Body of pancreas (tissue), 4 donors: ENCODE data around the gene CT47A7. TPM values are rescaled to one million over a fixed set of nuclear protein-coding genes. Genes with fewer than 3 reads are reported as not detected.
"Not testable (repeated sequence)": the region's sequence is repeated elsewhere in the genome, so short reads cannot be mapped to it uniquely, and the experiment has no call there.

ENCODE experiments used
- ATAC-seq: fragments of 150-250 bp; one replicate; pipeline ENCODE4 v1.9.1; 2016
- DNase-seq, 4 donors: peaks; one replicate each; pipeline ENCODE4 v3.0.0-alpha.2; 2019
- H3K27ac ChIP-seq, 4 donors: fragments of 200-600 bp; sonication (generic); 1 replicate in 3 of 4; 2 replicates in 1 of 4; pipeline versions ENCODE4 v1.5.1 to v1.6.1; 2016 to 2019; ENCODE audit warnings: mild to moderate bottlenecking in 1 of 4, mixed read lengths in 1 of 4, moderate library complexity in 1 of 4
- H3K27me3 ChIP-seq, 2 donors: fragments of 200-600 bp; sonication (generic); one replicate each; pipeline ENCODE4 v1.6.0; 2016; ENCODE audit warnings: mild to moderate bottlenecking in 1 of 2
- H3K36me3 ChIP-seq, 2 donors: fragments of 200-600 bp; sonication (generic); replicated peaks in 1 of 2; 2 replicates each; pipeline ENCODE4 v1.5.1; 2016; ENCODE audit warnings: low read depth in 2 of 2; ENCODE audit not compliant: insufficient read depth in 1 of 2
- H3K4me1 ChIP-seq: fragments of 200-600 bp; sonication (generic); one replicate; pipeline ENCODE4 v1.6.0; 2016
- H3K4me3 ChIP-seq, 2 donors: fragments of 200-600 bp; sonication (generic); 1 replicate in 1 of 2; 2 replicates in 1 of 2; pipeline ENCODE4 v1.5.1; 2016 to 2019
- H3K9me3 ChIP-seq, 3 donors: fragments of 200-600 bp; sonication (generic); 1 replicate in 2 of 3; 2 replicates in 1 of 3; pipeline ENCODE4 v1.5.1; 2016
- POLR2A ChIP-seq, 3 donors: fragments of 450-650 bp; IDR thresholded peaks; one replicate each; pipeline ENCODE4 v1.6.1; 2016; ENCODE audit warnings: antibody characterized with exemption in 3 of 3, mild to moderate bottlenecking in 2 of 3
- WGBS, 2 donors: methylation state at CpG; one replicate each; pipeline ENCODE4 v1.1.5; 2017; 5-methylcytosine and 5-hydroxymethylcytosine counted together
- intact Hi-C: fragments of 100-400 bp; cut with DNase I; formaldehyde crosslinking; loops from one replicate; pipeline ENCODE4 v1.15.1; 2023
- small RNA-seq: library from RNA; depleted of rRNA; stranded (forward); fragments of <200 nt; gene quantifications from one replicate; pipeline ENCODE3, GENCODE V24; 2016
- total RNA-seq, 2 donors: library from RNA; depleted of rRNA; stranded (reverse); fragments of >200 nt; gene quantifications; one replicate each; pipeline ENCODE4 v1.1.0, GENCODE V29; 2016
- TF ChIP-seq, protein P1 (sequence below), 7 experiments: fragments of 450-650 bp in 4 of 7; fragments of 200-600 bp in 3 of 7; sonication (generic) in 3 of 7; IDR thresholded peaks; one replicate each; pipeline ENCODE4 v1.5.1; 2016 to 2019; ENCODE audit warnings: antibody characterized with exemption in 7 of 7

CT47A7 gene
- total RNA-seq = not detected

DNA sequence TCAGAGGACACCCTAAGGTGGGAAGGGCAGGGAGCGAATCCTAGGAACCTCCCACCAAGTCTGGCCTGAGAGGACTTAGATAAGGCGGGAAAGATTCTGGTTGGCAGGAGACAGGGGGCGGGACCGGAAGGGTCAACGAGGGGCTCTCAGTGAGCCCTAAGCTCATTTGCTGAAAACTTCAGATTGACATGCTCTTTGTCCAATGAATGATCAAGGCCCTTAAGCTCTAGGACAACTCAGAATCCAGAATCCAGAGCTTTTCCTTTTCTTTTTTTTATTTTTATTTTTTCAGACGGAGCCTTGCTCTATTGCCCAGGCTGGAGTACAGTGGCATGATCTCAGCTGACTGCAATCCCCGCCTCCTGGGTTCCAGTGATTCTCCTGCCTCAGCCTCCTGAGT, at the start of gene CT47A7:
Gene CT47A7 (minus strand): TSS at position 101 of the 400 bp plus-strand sequence. CDS start 255 bp downstream, outside the sequence.
- no CpG with 5 or more reads among the region's 7 CpGs for WGBS, 2 donors
- DNase-seq, intact Hi-C loops, H3K36me3 ChIP-seq, H3K4me3 ChIP-seq, H3K9me3 ChIP-seq, ATAC-seq, H3K4me1 ChIP-seq, H3K27me3 ChIP-seq, H3K27ac ChIP-seq: not testable (repeated sequence)

DNA sequence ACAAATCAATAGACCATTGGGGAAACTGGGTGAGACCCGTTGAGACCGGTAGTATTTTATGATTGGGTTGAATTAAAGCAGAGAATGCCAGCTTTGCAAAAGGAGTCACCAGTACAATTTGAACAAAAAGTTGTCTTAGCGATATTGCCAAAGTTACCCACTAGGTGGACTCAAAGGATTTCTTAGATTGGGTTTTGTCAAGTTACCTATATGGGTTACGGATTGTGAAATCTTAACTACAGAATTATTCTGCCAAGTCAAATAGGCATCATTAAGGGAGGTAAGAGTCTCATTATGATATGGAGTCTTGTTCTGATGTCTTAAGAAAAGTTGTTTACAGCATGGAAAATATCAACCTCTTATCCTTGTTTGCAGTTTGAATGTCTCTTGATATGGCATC, 44.2 kb upstream of the CT47A7 start:
- DNase-seq (no peak), ATAC-seq (no peak)
- TF ChIP-seq POLR2A (IDR thresholded peaks at IDR 0.05) = no peak
- TF ChIP-seq, protein P1, sequence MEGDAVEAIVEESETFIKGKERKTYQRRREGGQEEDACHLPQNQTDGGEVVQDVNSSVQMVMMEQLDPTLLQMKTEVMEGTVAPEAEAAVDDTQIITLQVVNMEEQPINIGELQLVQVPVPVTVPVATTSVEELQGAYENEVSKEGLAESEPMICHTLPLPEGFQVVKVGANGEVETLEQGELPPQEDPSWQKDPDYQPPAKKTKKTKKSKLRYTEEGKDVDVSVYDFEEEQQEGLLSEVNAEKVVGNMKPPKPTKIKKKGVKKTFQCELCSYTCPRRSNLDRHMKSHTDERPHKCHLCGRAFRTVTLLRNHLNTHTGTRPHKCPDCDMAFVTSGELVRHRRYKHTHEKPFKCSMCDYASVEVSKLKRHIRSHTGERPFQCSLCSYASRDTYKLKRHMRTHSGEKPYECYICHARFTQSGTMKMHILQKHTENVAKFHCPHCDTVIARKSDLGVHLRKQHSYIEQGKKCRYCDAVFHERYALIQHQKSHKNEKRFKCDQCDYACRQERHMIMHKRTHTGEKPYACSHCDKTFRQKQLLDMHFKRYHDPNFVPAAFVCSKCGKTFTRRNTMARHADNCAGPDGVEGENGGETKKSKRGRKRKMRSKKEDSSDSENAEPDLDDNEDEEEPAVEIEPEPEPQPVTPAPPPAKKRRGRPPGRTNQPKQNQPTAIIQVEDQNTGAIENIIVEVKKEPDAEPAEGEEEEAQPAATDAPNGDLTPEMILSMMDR (IDR thresholded peaks at IDR 0.05) = peak in 4 of 7 experiments; percentile 11 to 34 (median 26)
- Histone ChIP-seq H3K27ac (no peak overlapping the region), H3K9me3 (no peaks in the 10 kb centered on the region), H3K27me3 (no peaks in the 10 kb centered on the region), H3K4me3 (no peak overlapping the region), H3K4me1 (no peaks in the 10 kb centered on the region), H3K36me3 (no peaks in the 10 kb centered on the region)
- 38 to 42% methylated on average over 4 of the region's 4 CpGs for WGBS, 2 donors
- intact Hi-C loops = no loop called here

DNA sequence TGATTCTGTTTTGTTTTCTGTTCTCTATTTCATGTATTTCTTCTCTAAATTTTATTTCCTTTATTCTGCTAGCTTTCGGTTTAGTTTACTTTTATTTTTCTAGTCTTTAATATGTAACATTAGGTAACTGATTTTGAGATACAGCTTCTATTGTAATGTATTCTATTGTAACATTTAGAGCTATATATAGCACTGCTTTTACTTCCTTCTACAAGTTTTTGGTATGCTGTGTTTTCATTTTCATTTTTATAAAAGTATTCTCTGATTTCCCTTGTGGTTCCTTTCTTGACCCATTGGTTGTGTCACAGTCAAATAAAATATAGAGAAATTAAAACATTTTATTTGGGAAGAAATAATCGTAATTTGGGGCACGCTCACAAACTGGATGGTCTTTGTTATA, 43.0 kb upstream of the CT47A7 start:
- Histone ChIP-seq H3K4me3 (no peak overlapping the region), H3K9me3 (no peaks in the 10 kb centered on the region), H3K4me1 (no peaks in the 10 kb centered on the region), H3K36me3 (no peaks in the 10 kb centered on the region), H3K27ac (no peak overlapping the region), H3K27me3 (no peaks in the 10 kb centered on the region)
- intact Hi-C loops = no loop called here
- no peak for ATAC-seq
- TF ChIP-seq, protein P1 (IDR thresholded peaks at IDR 0.05) = no peak
- no peak for TF ChIP-seq POLR2A (IDR thresholded peaks at IDR 0.05)
- WGBS, 2 donors = 67 to 79% methylated on average over 3 of the region's 3 CpGs
- DNase-seq = no peak

DNA sequence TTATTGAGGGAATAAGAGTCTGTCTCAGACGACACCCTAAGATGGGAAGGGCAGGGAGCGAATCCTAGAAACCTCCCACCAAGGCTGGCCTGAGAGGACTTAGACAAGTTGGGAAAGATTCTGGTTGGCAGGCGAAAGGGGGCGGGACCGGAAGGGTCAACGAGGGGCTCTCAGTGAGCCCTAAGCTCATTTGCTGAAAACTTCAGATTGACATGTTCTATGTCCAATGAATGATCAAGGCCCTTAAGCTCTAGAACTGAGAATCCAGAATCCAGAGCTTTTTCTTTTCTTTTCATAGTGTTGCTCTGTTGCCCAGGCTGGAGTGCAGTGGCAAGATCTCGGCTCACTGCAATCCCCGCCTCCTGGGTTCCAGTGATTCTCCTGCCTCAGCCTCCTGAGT, 29.3 kb upstream of the CT47A7 start, which contains the start of gene CT47A1:
Gene CT47A1 (minus strand): TSS at position 101 of the 400 bp plus-strand sequence. CDS start 231 bp downstream, outside the sequence.
- ATAC-seq, H3K4me3 ChIP-seq, H3K4me1 ChIP-seq, H3K36me3 ChIP-seq, H3K9me3 ChIP-seq, H3K27ac ChIP-seq, intact Hi-C loops, DNase-seq, H3K27me3 ChIP-seq: not testable (repeated sequence)
- WGBS, 2 donors = no CpG with 5 or more reads among the region's 8 CpGs

Small RNAs within 50 kb of the gene (small RNA-seq; reads per million reads assigned to genes)
- gene AL670379.1 (not detected), gene AL670379.10 (not detected), gene AL670379.11 (not detected), gene AL670379.12 (not detected), gene AL670379.2 (not detected), gene AL670379.3 (not detected), gene AL670379.4 (not detected), gene AL670379.5 (not detected), gene AL670379.6 (not detected), gene AL670379.7 (not detected), gene AL670379.8 (not detected), gene AL670379.9 (not detected)

Other genes with a start within 250 kb of the CT47A7 start
- gene CT47B1, start 80.7 kb downstream of the CT47A7 start, total RNA-seq = not detected
- gene CT47A11, start 19.4 kb downstream of the CT47A7 start, total RNA-seq = not detected
- gene CT47A10, start 14.6 kb downstream of the CT47A7 start, total RNA-seq = not detected
- gene CT47A9, start 9.7 kb downstream of the CT47A7 start, total RNA-seq = not detected
- gene CT47A8, start 4.9 kb downstream of the CT47A7 start, total RNA-seq = not detected
- gene CT47A6, start 4.9 kb upstream of the CT47A7 start, total RNA-seq = not detected
- gene CT47A5, start 9.7 kb upstream of the CT47A7 start, total RNA-seq = not detected
- gene CT47A4, start 14.6 kb upstream of the CT47A7 start, total RNA-seq = not detected
- not detected for gene CT47A3, start 19.5 kb upstream of the CT47A7 start, total RNA-seq
- gene CT47A2, start 24.3 kb upstream of the CT47A7 start, total RNA-seq = not detected
- gene CT47A1, start 29.2 kb upstream of the CT47A7 start, total RNA-seq = not detected
- 1 to 10 TPM; 3.1 to 4.0 TPM for gene GLUD2, start 91.0 kb upstream of the CT47A7 start, total RNA-seq